HEK293T (cell line): ENCODE data around the gene CCDC51.

Source experiments
- CTCF ChIA-PET: fragments of 350-600 bp; formaldehyde crosslinking; extraction: SDS; loops from one replicate; lab custom pipeline; 2021; ENCODE audit warnings: antibody characterized with exemption, inconsistent platforms; lab: Yijun Ruan, JAX
- POLR2A ChIA-PET: fragments of 350-600 bp; formaldehyde crosslinking; extraction: SDS; loops from one replicate; lab custom pipeline; 2020; ENCODE audit warnings: antibody characterized with exemption, inconsistent platforms; lab: Yijun Ruan, JAX
- DNase-seq: peaks from one replicate; pipeline ENCODE4 v3.0.0; 2012; ENCODE audit warnings: mixed read lengths; ENCODE audit errors: extremely low spot score
- ARNT ChIP-seq: fragments of 450-650 bp; IDR thresholded peaks from 2 replicates; pipeline ENCODE4 v1.6.1; 2017; ENCODE audit warnings: mild to moderate bottlenecking
- BHLHE40 ChIP-seq: fragments of 450-650 bp; IDR thresholded peaks from 2 replicates; pipeline ENCODE4 v1.6.1; 2016; ENCODE audit warnings: mild to moderate bottlenecking, moderate library complexity, borderline replicate concordance
- CTBP1 ChIP-seq: fragments of 450-650 bp; IDR thresholded peaks from 2 replicates; pipeline ENCODE4 v1.6.1; 2016; ENCODE audit warnings: borderline replicate concordance
- ELF4 ChIP-seq: fragments of 450-650 bp; IDR thresholded peaks from 2 replicates; pipeline ENCODE4 v1.6.1; 2017; ENCODE audit warnings: antibody characterized with exemption
- FOXA1 ChIP-seq: fragments of 450-650 bp; IDR thresholded peaks from 2 replicates; pipeline ENCODE4 v1.6.1; 2016; ENCODE audit warnings: mild to moderate bottlenecking
- FOXK2 ChIP-seq: fragments of 450-650 bp; IDR thresholded peaks from 2 replicates; pipeline ENCODE4 v1.6.1; 2016; ENCODE audit warnings: mild to moderate bottlenecking
- FOXM1 ChIP-seq: fragments of 450-650 bp; IDR thresholded peaks from 2 replicates; pipeline ENCODE4 v1.6.1; 2017; ENCODE audit warnings: mild to moderate bottlenecking, borderline replicate concordance
- HDGF ChIP-seq: fragments of 450-650 bp; IDR thresholded peaks from 2 replicates; pipeline ENCODE4 v1.6.1; 2017; ENCODE audit warnings: antibody characterized with exemption, borderline replicate concordance
- L3MBTL2 ChIP-seq: fragments of 450-650 bp; conservative IDR thresholded peaks from 2 replicates; pipeline ENCODE4 v1.6.1; 2016; ENCODE audit warnings: mild to moderate bottlenecking
- LEF1 ChIP-seq: fragments of 450-650 bp; IDR thresholded peaks from 2 replicates; pipeline ENCODE4 v1.6.1; 2017; ENCODE audit warnings: mild to moderate bottlenecking, borderline replicate concordance
- NFRKB ChIP-seq: fragments of 450-650 bp; IDR thresholded peaks from 2 replicates; pipeline ENCODE4 v1.6.1; 2016; ENCODE audit warnings: mild to moderate bottlenecking, moderate library complexity
- PKNOX1 ChIP-seq: fragments of 450-650 bp; IDR thresholded peaks from 2 replicates; pipeline ENCODE4 v1.6.1; 2016
- SP1 ChIP-seq: fragments of 450-650 bp; IDR thresholded peaks from 2 replicates; pipeline ENCODE4 v1.6.1; 2017
- SUZ12 ChIP-seq: fragments of 450-650 bp; IDR thresholded peaks from 2 replicates; pipeline ENCODE4 v1.6.1; 2016; ENCODE audit warnings: mild to moderate bottlenecking
- TARDBP ChIP-seq: fragments of 450-650 bp; IDR thresholded peaks from 2 replicates; pipeline ENCODE4 v1.6.1; 2016
- ZNF384 ChIP-seq: fragments of 450-650 bp; IDR thresholded peaks from 2 replicates; pipeline ENCODE4 v1.6.1; 2016

The CCDC51 gene

GRCh38 chr3:48395714-48396113, 44.2 kb downstream of the CCDC51 start:
- CTCF ChIA-PET = interaction anchor here (2.6 kb wide), 1 partner anchor 41 kb away, joined by 10 read pairs; no protein-coding TSS in a partner anchor

GRCh38 chr3:48394391-48394790, 45.5 kb downstream of the CCDC51 start:
- ChIA-PET POLR2A (no interaction called here), CTCF (no interaction called here)
- no peak for DNase-seq
- TF ChIP-seq ARNT (no peak), SUZ12 (no peak), BHLHE40 (no peak), LEF1 (no peak), CTBP1 (no peak), ELF4 (no peak), SP1 (no peak), HDGF (no peak), FOXK2 (no peak), FOXA1 (no peak), FOXM1 (no peak), ZNF384 (no peak), PKNOX1 (no peak)

More at GRCh38 chr3:48395714-48396113, 44.2 kb downstream of the CCDC51 start:
- no peak for DNase-seq
- POLR2A ChIA-PET = interaction anchor here (1.1 kb wide), 1 partner anchor 44 kb away, joined by 4 read pairs; the partner anchor contains the start of genes CCDC51 and TMA7
- TF ChIP-seq LEF1 = no peak
- TF ChIP-seq HDGF = no peak
- no peak for TF ChIP-seq ZNF384
- TF ChIP-seq SP1 = no peak
- no peak for TF ChIP-seq PKNOX1
- TF ChIP-seq FOXM1 = no peak
- TF ChIP-seq L3MBTL2 = no peak
- TF ChIP-seq TARDBP = no peak
- no peak for TF ChIP-seq FOXK2
- TF ChIP-seq SUZ12 = no peak
- no peak for TF ChIP-seq FOXA1
- TF ChIP-seq BHLHE40 = no peak
- no peak for TF ChIP-seq NFRKB

- DNase-seq = no peak
- TF ChIP-seq FOXA1 (no peak), LEF1 (no peak), FOXM1 (no peak), ELF4 (no peak), BHLHE40 (no peak), PKNOX1 (no peak), L3MBTL2 (no peak), SUZ12 (no peak), TARDBP (no peak), ZNF384 (no peak), NFRKB (no peak), CTBP1 (no peak), HDGF (no peak), ARNT (no peak), SP1 (no peak), FOXK2 (no peak)
- ChIA-PET POLR2A (interaction anchor here (0.5 to 1.3 kb wide), 2 partner anchors 51 to 201 kb away, joined by 3 read pairs; partner anchors contain the start of genes CCDC51 and CDC25A), CTCF (no interaction called here)
Observed at GRCh38 chr3:48388966-48389365, 51.0 kb downstream of the CCDC51 start.

- ChIA-PET CTCF (interaction anchor here (0.6 to 2.6 kb wide), 2 partner anchors 48 to 143 kb away, joined by 8 to 10 read pairs; no protein-coding TSS in a partner anchor), POLR2A (no interaction called here)
- no peak for DNase-seq
- TF ChIP-seq CTBP1 = no peak
- no peak for TF ChIP-seq PKNOX1
- TF ChIP-seq L3MBTL2 = no peak
- TF ChIP-seq ARNT = no peak
- TF ChIP-seq LEF1 = no peak
- no peak for TF ChIP-seq TARDBP
- no peak for TF ChIP-seq FOXA1
- TF ChIP-seq SP1 = no peak
- TF ChIP-seq ZNF384 = no peak
- no peak for TF ChIP-seq BHLHE40
- no peak for TF ChIP-seq SUZ12
- TF ChIP-seq FOXM1 = no peak
Observed at GRCh38 chr3:48387634-48388033, 52.3 kb downstream of the CCDC51 start.
